IMR-90 (cell line): ENCODE data around the gene DEFB123. TPM values are rescaled to one million over a fixed set of nuclear protein-coding genes. Genes with fewer than 3 reads are reported as not detected.

Experiments
- ATAC-seq: fragments of 200-7000 bp; cut with Tn5 transposase; 2 replicates; pipeline ENCODE4 v1.9.1; 2020; ENCODE audit warnings: low read depth, mild to moderate bottlenecking, moderate library complexity
- BruUV-seq: library from RNA; stranded (reverse); fragments of 400-500 nt; replicated peaks from 2 replicates; lab custom pipeline; 2021; lab: Mats Ljungman, UMichigan
- CTCF ChIA-PET: fragments of 300-600 bp; formaldehyde crosslinking; extraction: SDS; loops from one replicate; lab custom pipeline; 2021; ENCODE audit warnings: antibody characterized with exemption; lab: Yijun Ruan, JAX
- POLR2A ChIA-PET: fragments of 300-600 bp; sonication (Branson Sonifier 250); formaldehyde crosslinking; loops from one replicate; lab custom pipeline; 2022; ENCODE audit warnings: antibody characterized with exemption; ENCODE audit not compliant: unreplicated experiment; lab: Charles Lee
- DNase-seq: peaks from one replicate; pipeline ENCODE4 v3.0.0; 2013
- H2AFZ ChIP-seq: replicated peaks from 2 replicates; pipeline ENCODE3; 2013; ENCODE audit warnings: low read length, mild to moderate bottlenecking; ENCODE audit not compliant: poor library complexity
- H2AK5ac ChIP-seq: 2 replicates; pipeline ENCODE4 v1.6.1; 2013; ENCODE audit warnings: low read depth, low read length, inconsistent platforms
- H2AK9ac ChIP-seq: replicated peaks from 2 replicates; pipeline ENCODE3; 2013; ENCODE audit warnings: mild to moderate bottlenecking, low read depth, low read length, moderate library complexity; ENCODE audit not compliant: poor library complexity
- H2BK120ac ChIP-seq: 2 replicates; pipeline ENCODE4 v1.6.1; 2013; ENCODE audit warnings: low read depth, low read length, inconsistent platforms
- H2BK15ac ChIP-seq: 3 replicates; pipeline ENCODE4 v1.6.1; 2013; ENCODE audit warnings: low read depth, low read length, inconsistent platforms
- H2BK20ac ChIP-seq: 2 replicates; pipeline ENCODE4 v1.6.1; 2013; ENCODE audit warnings: low read depth, mild to moderate bottlenecking, inconsistent platforms, low read length, moderate library complexity
- H2BK5ac ChIP-seq: 2 replicates; pipeline ENCODE4 v1.6.1; 2013; ENCODE audit warnings: mild to moderate bottlenecking, low read depth, low read length, inconsistent platforms; ENCODE audit not compliant: poor library complexity, severe bottlenecking
- H3K14ac ChIP-seq: replicated peaks from 2 replicates; pipeline ENCODE4 v1.6.1; 2013; ENCODE audit warnings: low read depth, low read length, inconsistent platforms
- H3K18ac ChIP-seq: 2 replicates; pipeline ENCODE4 v1.6.1; 2013; ENCODE audit warnings: low read depth, low read length, control low read depth
- H3K23ac ChIP-seq: 2 replicates; pipeline ENCODE4 v1.6.1; 2013; ENCODE audit warnings: low read depth, low read length, inconsistent platforms
- H3K27ac ChIP-seq: 2 replicates; pipeline ENCODE4 v1.5.1; 2013; ENCODE audit warnings: mild to moderate bottlenecking, control low read depth, low read length; ENCODE audit not compliant: insufficient read depth
- H3K27me3 ChIP-seq: 2 replicates; pipeline ENCODE4 v1.6.1; 2013; ENCODE audit warnings: low read length; ENCODE audit not compliant: control insufficient read depth, insufficient read depth
- H3K36me3 ChIP-seq: 2 replicates; pipeline ENCODE4 v1.6.1; 2013; ENCODE audit warnings: low read length, mixed read lengths; ENCODE audit not compliant: control insufficient read depth, insufficient read depth
- H3K4ac ChIP-seq: 2 replicates; pipeline ENCODE4 v1.6.1; 2013; ENCODE audit warnings: low read depth, low read length, inconsistent platforms
- H3K4me1 ChIP-seq: 2 replicates; pipeline ENCODE4 v1.6.1; 2013; ENCODE audit warnings: low read length, mixed read lengths; ENCODE audit not compliant: control insufficient read depth, insufficient read depth
- H3K4me2 ChIP-seq: 2 replicates; pipeline ENCODE4 v1.6.1; 2013; ENCODE audit warnings: low read depth, mild to moderate bottlenecking, control low read depth, low read length, moderate library complexity
- H3K4me3 ChIP-seq: 2 replicates; pipeline ENCODE4 v1.5.1; 2013; ENCODE audit warnings: low read depth, mild to moderate bottlenecking, control low read depth, low read length, moderate library complexity; ENCODE audit not compliant: insufficient read depth
- H3K56ac ChIP-seq: 2 replicates; pipeline ENCODE4 v1.6.1; 2013; ENCODE audit warnings: low read length, inconsistent platforms; ENCODE audit not compliant: insufficient read depth; ENCODE audit errors: extremely low read depth
- H3K79me1 ChIP-seq, 2 experiments: 2 replicates each; pipeline ENCODE4 v1.6.1; 2013; ENCODE audit warnings: low read length in 2 of 2, inconsistent platforms in 1 of 2, low read depth in 1 of 2
- H3K9ac ChIP-seq: 2 replicates; pipeline ENCODE4 v1.6.1; 2013; ENCODE audit warnings: low read depth, low read length, control low read depth
- H3K9me1 ChIP-seq: 2 replicates; pipeline ENCODE4 v1.6.1; 2013; ENCODE audit warnings: low read length, inconsistent platforms; ENCODE audit not compliant: insufficient read depth
- H3K9me3 ChIP-seq: 2 replicates; pipeline ENCODE4 v1.6.1; 2013; ENCODE audit warnings: low read length; ENCODE audit not compliant: control insufficient read depth, insufficient read depth
- H4K20me1 ChIP-seq: 2 replicates; pipeline ENCODE4 v1.6.1; 2013; ENCODE audit warnings: low read length, inconsistent platforms; ENCODE audit not compliant: insufficient read depth
- H4K5ac ChIP-seq: 2 replicates; pipeline ENCODE4 v1.6.1; 2013; ENCODE audit warnings: mild to moderate bottlenecking, low read depth, low read length, control low read depth
- H4K8ac ChIP-seq, 2 experiments: 2 replicates each; pipeline ENCODE4 v1.6.1; 2013; ENCODE audit warnings: low read depth in 2 of 2, low read length in 2 of 2, control low read depth in 1 of 2, inconsistent platforms in 1 of 2
- H4K91ac ChIP-seq: 2 replicates; pipeline ENCODE4 v1.6.1; 2013; ENCODE audit warnings: low read depth, low read length, inconsistent platforms; ENCODE audit not compliant: insufficient read depth
- MAZ ChIP-seq: IDR thresholded peaks from 2 replicates; pipeline ENCODE4 v1.6.1; 2012; ENCODE audit warnings: low read depth, mild to moderate bottlenecking, low read length, improper control_type of control experiment, moderate library complexity, borderline replicate concordance
- MXI1 ChIP-seq: IDR thresholded peaks from 2 replicates; pipeline ENCODE4 v1.6.1; 2012; ENCODE audit warnings: low read depth, mild to moderate bottlenecking, low read length, moderate library complexity, borderline replicate concordance
- SMC3 ChIP-seq: fragments of 150-350 bp; IDR thresholded peaks from 2 replicates; pipeline ENCODE4 v1.6.1; 2016; ENCODE audit warnings: low read depth, mild to moderate bottlenecking, antibody characterized with exemption, low read length, moderate library complexity
- USF2 ChIP-seq: fragments of 150-350 bp; IDR thresholded peaks from 2 replicates; pipeline ENCODE4 v1.6.1; 2017; ENCODE audit warnings: mild to moderate bottlenecking, antibody characterized with exemption, low read length, low read depth
- WGBS, 2 experiments: methylation state at CpG; one replicate each; pipeline versions ENCODE4 v1.1.5 to v1.1.7; 2013; ENCODE audit warnings: missing lambda C conversion rate in 2 of 2; ENCODE audit not compliant: insufficient read length in 1 of 2; ENCODE audit errors: extremely low coverage in 2 of 2; 5-methylcytosine and 5-hydroxymethylcytosine counted together
- dilution Hi-C: fragments of 300-500 bp; cut with HindIII; formaldehyde crosslinking; loops from one replicate; pipeline ENCODE4 v1.14.3; 2018; ENCODE audit warnings: low sequenced_read_pairs; ENCODE audit not compliant: unreplicated experiment
- in situ Hi-C: fragments of 300-500 bp; cut with MboI; formaldehyde crosslinking; loops from 3 replicates; pipeline ENCODE4 v1.14.3; 2019; ENCODE audit warnings: low sequenced_read_pairs, inconsistent platforms, mixed read lengths
- intact Hi-C: fragments of 100-400 bp; cut with micrococcal nuclease; formaldehyde crosslinking; loops from 2 replicates; pipeline ENCODE4 v1.10.0; 2022
- polyA plus RNA-seq, 3 experiments: library from polyadenylated mRNA; depleted of rRNA; stranded (reverse); fragments of >200 nt; gene quantifications; 2 replicates each; pipeline ENCODE4 v1.2.3, GENCODE V29; 2012; ENCODE audit warnings: low replicate concordance in 1 of 3
- total RNA-seq: library from RNA; depleted of rRNA; stranded (reverse); fragments of >200 nt; gene quantifications from 2 replicates; pipeline ENCODE4 v1.2.3, GENCODE V29; 2012

DEFB123 gene
- total and polyA plus RNA-seq, 2 of the 4 experiments (the other 2 are of a cell fraction): not detected

GRCh38 chr20:31490752-31491151, 50.3 kb downstream of the DEFB123 start:
- H2AK9ac ChIP-seq: no peak overlapping the region
- in situ Hi-C loops: no loop called here
- H3K4ac ChIP-seq: no peak overlapping the region
- H2AK5ac ChIP-seq: no peak overlapping the region
- no peaks in the 10 kb centered on the region for H3K9me3 ChIP-seq
- H3K79me1 ChIP-seq: no peaks in the 10 kb centered on the region
- H3K27me3 ChIP-seq: peaks cover 10% of the 10 kb centered on the region
- no peak overlapping the region for H3K9ac ChIP-seq
- no peaks in the 10 kb centered on the region for H3K9me1 ChIP-seq
- no peak overlapping the region for H3K27ac ChIP-seq
- H2BK20ac ChIP-seq: no peak overlapping the region
- H2BK5ac ChIP-seq: no peak overlapping the region
- dilution Hi-C loops: no loop called here
- no peak for DNase-seq
- no peak overlapping the region for H3K4me2 ChIP-seq
- no peak overlapping the region for H3K23ac ChIP-seq
- no peak overlapping the region for H3K14ac ChIP-seq
- no peak for TF ChIP-seq USF2
- TF ChIP-seq SMC3: no peak
- no peak for TF ChIP-seq MXI1
- no peak for TF ChIP-seq MAZ
- no peak overlapping the region for H3K18ac ChIP-seq
- no peak for ATAC-seq
- no peak overlapping the region for H3K56ac ChIP-seq
- H3K4me3 ChIP-seq: no peak overlapping the region
- H4K91ac ChIP-seq: no peak overlapping the region
- no TSS peak for BruUV-seq
- H4K5ac ChIP-seq: no peak overlapping the region
- no peak overlapping the region for H2BK15ac ChIP-seq
- intact Hi-C loops: no loop called here
- H2AFZ ChIP-seq: no peak overlapping the region
- no peaks in the 10 kb centered on the region for H3K4me1 ChIP-seq
- no peak overlapping the region for H4K8ac ChIP-seq
- ChIA-PET POLR2A (no interaction called here), CTCF (interaction anchor here (2.3 kb wide), 1 partner anchor 12 kb away, joined by 9 read pairs; no protein-coding TSS in a partner anchor)
- no peak overlapping the region for H2BK120ac ChIP-seq
- H3K36me3 ChIP-seq: no peaks in the 10 kb centered on the region
- 85% methylated on average over 2 of the region's 3 CpGs; no CpG with 5 or more reads in 1 of the 2 experiments for WGBS, 2 experiments
- H4K20me1 ChIP-seq: no peaks in the 10 kb centered on the region
